K562 (cell line): ENCODE data around the gene CACNA2D3. TPM values are rescaled to one million over a fixed set of nuclear protein-coding genes. Genes with fewer than 3 reads are reported as not detected.

Experiments
- ATAC-seq: fragments of 200-7000 bp; cut with Tn5 transposase; 3 replicates; pipeline ENCODE4 v1.9.1; 2020; ENCODE audit warnings: moderate library complexity
- BruUV-seq: library from RNA; stranded (reverse); fragments of 400-500 nt; replicated peaks from 2 replicates; lab custom pipeline; 2021; lab: Mats Ljungman, UMichigan
- CTCF ChIA-PET: fragments of 300-600 bp; formaldehyde crosslinking; extraction: SDS; loops from one replicate; lab custom pipeline; 2021; ENCODE audit warnings: low intra/inter-chr PET ratio; lab: Yijun Ruan, JAX
- POLR2A ChIA-PET: fragments of 300-600, 350-650 bp; sonication (Branson Sonifier 250); formaldehyde crosslinking; extraction: SDS; loops from one replicate; lab custom pipeline; 2021; ENCODE audit warnings: antibody characterized with exemption, inconsistent platforms; lab: Yijun Ruan, JAX
- DNase-seq, 4 experiments: peaks; one replicate each; pipeline versions ENCODE4 v3.0.0 to v3.0.0-alpha.2; 2011 to 2018; ENCODE audit warnings: low spot score in 3 of 4, mixed read lengths in 3 of 4; ENCODE audit errors: extremely low read depth in 1 of 4
- FAIRE-seq: peaks from 2 replicates; lab custom pipeline; 2011; peaks lifted over from hg19 to GRCh38; lab: Jason Lieb, UNC
- H2AFZ ChIP-seq: 2 replicates; pipeline ENCODE4 v1.6.0; 2011; ENCODE audit warnings: low read depth, low read length, control low read depth, inconsistent platforms
- H3K27ac ChIP-seq: fragments of 200-600 bp; 3 replicates; pipeline ENCODE4 v1.8.0; 2011; ENCODE audit warnings: low read depth, mild to moderate bottlenecking, control low read depth, inconsistent platforms, low read length, moderate library complexity, mixed read lengths; ENCODE audit errors: extremely low read depth
- H3K27me3 ChIP-seq, 2 experiments: fragments of 300-600 bp in 1 of 2; 2 replicates in 1 of 2; 3 replicates in 1 of 2; pipeline versions ENCODE4 v1.6.0 to v1.8.0; 2011; ENCODE audit warnings: inconsistent platforms in 2 of 2, low read length in 2 of 2, mild to moderate bottlenecking in 1 of 2, mixed read lengths in 1 of 2, moderate library complexity in 1 of 2; ENCODE audit not compliant: control insufficient read depth in 2 of 2, insufficient read depth in 2 of 2
- H3K36me3 ChIP-seq: fragments of 300-600 bp; 3 replicates; pipeline ENCODE4 v1.8.0; 2011; ENCODE audit warnings: mild to moderate bottlenecking, low read length, inconsistent platforms; ENCODE audit not compliant: control insufficient read depth, insufficient read depth
- H3K4me1 ChIP-seq, 2 experiments: fragments of 200-600 bp in 1 of 2; replicated peaks in 1 of 2; 2 replicates in 1 of 2; 3 replicates in 1 of 2; pipeline versions ENCODE4 v1.5.1 to v1.8.0; 2011; ENCODE audit warnings: inconsistent platforms in 2 of 2, low read length in 2 of 2, mild to moderate bottlenecking in 1 of 2, mixed read lengths in 1 of 2, moderate library complexity in 1 of 2; ENCODE audit not compliant: control insufficient read depth in 2 of 2, insufficient read depth in 2 of 2
- H3K4me2 ChIP-seq: 2 replicates; pipeline ENCODE4 v1.6.1; 2011; ENCODE audit warnings: low read length, control low read depth, inconsistent platforms, mixed read lengths; ENCODE audit not compliant: insufficient read depth
- H3K4me3 ChIP-seq: fragments of 200-600 bp; sonication (generic), shearing (Covaris generic); 2 replicates; pipeline ENCODE4 v1.5.1; 2016; ENCODE audit warnings: control low read depth, inconsistent platforms
- H3K79me2 ChIP-seq: fragments of 200-600 bp; 3 replicates; pipeline ENCODE4 v1.8.0; 2011; ENCODE audit warnings: low read length, inconsistent platforms; ENCODE audit not compliant: control insufficient read depth, insufficient read depth
- H3K9ac ChIP-seq, 2 experiments: 2 replicates each; pipeline versions ENCODE4 v1.6.0 to v1.6.1; 2011; ENCODE audit warnings: low read depth in 2 of 2, low read length in 2 of 2, control low read depth in 1 of 2, inconsistent platforms in 1 of 2, mild to moderate bottlenecking in 1 of 2, mixed read lengths in 1 of 2; ENCODE audit not compliant: insufficient read depth in 1 of 2
- H3K9me1 ChIP-seq: one replicate; pipeline ENCODE4 v1.6.0; 2011; ENCODE audit warnings: inconsistent platforms, mild to moderate bottlenecking, low read length, moderate library complexity; ENCODE audit not compliant: control insufficient read depth, insufficient read depth
- H3K9me3 ChIP-seq: replicated peaks from 2 replicates; pipeline ENCODE4 v1.5.1; 2011; ENCODE audit warnings: low read depth, low read length, inconsistent platforms; ENCODE audit not compliant: control insufficient read depth, insufficient read depth
- H4K20me1 ChIP-seq: replicated peaks from 2 replicates; pipeline ENCODE4 v1.6.1; 2011; ENCODE audit warnings: low read length, inconsistent platforms, mixed read lengths; ENCODE audit not compliant: control insufficient read depth, insufficient read depth
- CBX5 ChIP-seq: IDR thresholded peaks from 2 replicates; pipeline ENCODE4 v1.6.1; 2014; ENCODE audit warnings: low read depth, borderline replicate concordance
- CREB1 ChIP-seq, 2 experiments: sonication (generic) in 1 of 2; formaldehyde crosslinking in 1 of 2; IDR thresholded peaks; 2 replicates each; pipeline versions ENCODE4 v1.6.1 to v1.8.0; 2012 to 2022; ENCODE audit warnings: inconsistent platforms in 1 of 2, mild to moderate bottlenecking in 1 of 2, missing genetic modification reagents in 1 of 2, moderate library complexity in 1 of 2
- CREBBP ChIP-seq: IDR thresholded peaks from one replicate; pipeline ENCODE4 v1.6.1; 2012; ENCODE audit warnings: low read depth, mild to moderate bottlenecking, control low read depth, inconsistent platforms, low read length
- CTCFL ChIP-seq: IDR thresholded peaks from 2 replicates; pipeline ENCODE4 v1.6.1; 2011; ENCODE audit warnings: borderline replicate concordance, low read depth, mild to moderate bottlenecking, moderate library complexity, low read length; ENCODE audit not compliant: insufficient read depth, poor library complexity, severe bottlenecking
- FOXA3 ChIP-seq, 2 experiments: fragments of 450-650 bp in 1 of 2; sonication (generic) in 1 of 2; formaldehyde crosslinking; IDR thresholded peaks in 1 of 2; conservative IDR thresholded peaks in 1 of 2; 2 replicates each; pipeline versions ENCODE4 v1.4.0 to v1.8.0; 2020 to 2022; ENCODE audit warnings: mild to moderate bottlenecking in 2 of 2, missing genetic modification reagents in 1 of 2
- MBD1 ChIP-seq: fragments of 250-450 bp; sonication (Bioruptor Pico); IDR thresholded peaks from 2 replicates; pipeline ENCODE4 v1.8.0; 2022; ENCODE audit warnings: inconsistent platforms
- ZNF445 ChIP-seq: fragments of 250-450 bp; sonication (Bioruptor Pico); IDR thresholded peaks from 2 replicates; pipeline ENCODE4 v1.4.0; 2020; ENCODE audit warnings: low read depth, mild to moderate bottlenecking, moderate library complexity
- ZNF830 ChIP-seq: fragments of 250-450 bp; sonication (Bioruptor Pico); IDR thresholded peaks from 2 replicates; pipeline ENCODE4 v1.5.0; 2021; ENCODE audit warnings: mild to moderate bottlenecking
- WGBS: fragments of 100-300 bp; shearing (Covaris generic); methylation state at CpG from one replicate; pipeline ENCODE4 v1.1.6; 2016; ENCODE audit warnings: low coverage, mixed read lengths; ENCODE audit not compliant: insufficient coverage; ENCODE audit errors: missing lambda C conversion rate; 5-methylcytosine and 5-hydroxymethylcytosine counted together
- in situ Hi-C: fragments of 300-500 bp; cut with MboI; formaldehyde crosslinking; loops from 4 replicates; pipeline ENCODE4 v1.15.0; 2018; ENCODE audit warnings: inconsistent platforms, mixed read lengths
- intact Hi-C: fragments of 100-400 bp; cut with micrococcal nuclease; formaldehyde crosslinking; loops from 2 replicates; pipeline ENCODE4 v1.14.2; 2022
- polyA plus RNA-seq, 8 experiments: library from polyadenylated mRNA; depleted of rRNA in 4 of 8; stranded (reverse) in 5 of 8; unstranded in 3 of 8; fragments of >200 nt; fragmentation: Nextera tagmentation in 2 of 8; fragmentation: Illumina TruSeq in 1 of 8; extraction: Ambion mirVana in 2 of 8; extraction: Trizol in 1 of 8; gene quantifications; 2 replicates each; pipeline versions ENCODE4 v1.2.1 to v1.2.3, GENCODE V29; 2011 to 2014; ENCODE audit warnings: inconsistent platforms in 1 of 8, missing spikeins in 1 of 8
- total RNA-seq, 7 experiments: library from RNA; depleted of rRNA in 6 of 7; stranded (reverse); fragments of >200 nt in 6 of 7; fragmentation: Illumina TruSeq in 2 of 7; extraction: Trizol in 2 of 7; gene quantifications; 2 replicates each; pipeline versions ENCODE4 v1.2.1 to v1.2.3, GENCODE V29; 2011 to 2021; ENCODE audit warnings: low replicate concordance in 1 of 7

Gene CACNA2D3
- total and polyA plus RNA-seq, 9 of the 15 experiments (the other 6 are each of a cell fraction or from before 2014, with no cell fraction given): 0.01 TPM; not detected in 8

- H3K36me3 ChIP-seq: no peaks in the 10 kb centered on the region
- no peaks in the 10 kb centered on the region for H3K9me1 ChIP-seq
- POLR2A ChIA-PET: no interaction called here
- H3K79me2 ChIP-seq: no peaks in the 10 kb centered on the region
- ATAC-seq (no peak), DNase-seq (no peak), FAIRE-seq (no peak)
- H3K9me3 ChIP-seq: no peaks in the 10 kb centered on the region
- in situ Hi-C loops: no loop called here
- no peaks in the 10 kb centered on the region for H4K20me1 ChIP-seq
- H3K9ac ChIP-seq: no peak overlapping the region
- H3K4me1 ChIP-seq: no peaks in the 10 kb centered on the region
- TF ChIP-seq CTCFL (no peak), FOXA3 (CRISPR knock-in tag; conservative IDR thresholded peaks at IDR 0.05 in 1 of 2, IDR thresholded peaks at IDR 0.05 in 1 of 2) (no peak), ZNF445 (CRISPR knock-in tag) (no peak), CREB1 (IDR thresholded peaks at IDR 0.05) (no peak), CREB1 (CRISPR knock-in tag; IDR thresholded peaks at IDR 0.05) (no peak), CREBBP (no peak), ZNF830 (no peak), MBD1 (CRISPR knock-in tag) (no peak), CBX5 (no peak)
- H3K4me3 ChIP-seq: no peak overlapping the region
- BruUV-seq: no TSS peak
- H3K4me2 ChIP-seq: no peak overlapping the region
- CTCF ChIA-PET: no interaction called here
- intact Hi-C loops: no loop called here
- H3K27ac ChIP-seq: no peak overlapping the region
- no peaks in the 10 kb centered on the region for H3K27me3 ChIP-seq
- 0% methylated on average over 4 of the region's 4 CpGs for WGBS
- no peak overlapping the region for H2AFZ ChIP-seq
These were observed 719.1 kb downstream of the CACNA2D3 start for GRCh38 chr3:54841471-54841870.
